H9 (cell line): ENCODE results near the gene SNX27. TPM values are rescaled to one million over a fixed set of nuclear protein-coding genes. Genes with fewer than 3 reads are reported as not detected.

Source experiments
- DNase-seq: peaks from one replicate; pipeline ENCODE4 v3.0.0-alpha.2; 2017
- H2AFZ ChIP-seq: one replicate; pipeline ENCODE4 v1.6.1; 2013; ENCODE audit warnings: mild to moderate bottlenecking, low read length, control low read depth, moderate library complexity
- H2AK5ac ChIP-seq: 2 replicates; pipeline ENCODE4 v1.6.1; 2013; ENCODE audit warnings: low read length, control low read depth, mixed read lengths; ENCODE audit not compliant: insufficient read length
- H2BK120ac ChIP-seq: one replicate; pipeline ENCODE4 v1.6.1; 2013; ENCODE audit warnings: low read depth, mild to moderate bottlenecking, low read length, control low read depth, inconsistent platforms; ENCODE audit not compliant: poor library complexity, severe bottlenecking
- H2BK12ac ChIP-seq: 2 replicates; pipeline ENCODE4 v1.6.1; 2013; ENCODE audit warnings: low read length, control low read depth, mixed read lengths, low read depth; ENCODE audit not compliant: insufficient read length
- H2BK15ac ChIP-seq: 2 replicates; pipeline ENCODE4 v1.6.1; 2013; ENCODE audit warnings: low read depth, low read length, control low read depth
- H2BK20ac ChIP-seq: one replicate; pipeline ENCODE4 v1.6.1; 2013; ENCODE audit warnings: low read depth, mild to moderate bottlenecking, low read length, control low read depth, inconsistent platforms; ENCODE audit not compliant: poor library complexity, severe bottlenecking
- H2BK5ac ChIP-seq: 2 replicates; pipeline ENCODE4 v1.6.1; 2013; ENCODE audit warnings: low read length, control low read depth, mixed read lengths; ENCODE audit not compliant: insufficient read length
- H3K14ac ChIP-seq: 2 replicates; pipeline ENCODE4 v1.6.1; 2013; ENCODE audit warnings: low read length, control low read depth; ENCODE audit not compliant: insufficient read depth
- H3K18ac ChIP-seq: 2 replicates; pipeline ENCODE4 v1.6.1; 2013; ENCODE audit warnings: low read depth, mild to moderate bottlenecking, mixed read lengths, low read length, control low read depth; ENCODE audit not compliant: insufficient read length
- H3K23ac ChIP-seq: 2 replicates; pipeline ENCODE4 v1.6.1; 2013; ENCODE audit warnings: low read length, control low read depth, mixed read lengths, low read depth; ENCODE audit not compliant: insufficient read length
- H3K23me2 ChIP-seq: 2 replicates; pipeline ENCODE4 v1.6.1; 2013; ENCODE audit warnings: low read depth, mild to moderate bottlenecking, mixed read lengths, low read length, control low read depth; ENCODE audit not compliant: insufficient read length, poor library complexity, severe bottlenecking
- H3K27ac ChIP-seq: 2 replicates; pipeline ENCODE4 v1.5.1; 2013; ENCODE audit warnings: low read length, control low read depth, mixed read lengths, low read depth; ENCODE audit not compliant: insufficient read length
- H3K27me3 ChIP-seq: 2 replicates; pipeline ENCODE4 v1.6.1; 2013; ENCODE audit warnings: low read length, control low read depth, inconsistent platforms; ENCODE audit not compliant: insufficient read depth
- H3K4ac ChIP-seq: 2 replicates; pipeline ENCODE4 v1.6.1; 2013; ENCODE audit warnings: low read depth, mild to moderate bottlenecking, control low read depth, inconsistent platforms, low read length, moderate library complexity
- H3K4me1 ChIP-seq: 2 replicates; pipeline ENCODE4 v1.6.1; 2013; ENCODE audit warnings: low read length, control low read depth, inconsistent platforms; ENCODE audit not compliant: insufficient read depth
- H3K4me2 ChIP-seq: 2 replicates; pipeline ENCODE4 v1.6.1; 2013; ENCODE audit warnings: low read length, control low read depth, mixed read lengths; ENCODE audit not compliant: insufficient read length, insufficient read depth
- H3K56ac ChIP-seq: 2 replicates; pipeline ENCODE4 v1.6.1; 2013; ENCODE audit warnings: low read depth, mild to moderate bottlenecking, mixed read lengths, low read length, control low read depth; ENCODE audit not compliant: insufficient read length
- H3K79me1 ChIP-seq: 2 replicates; pipeline ENCODE4 v1.6.1; 2013; ENCODE audit warnings: low read depth, mild to moderate bottlenecking, moderate library complexity, low read length, control low read depth, inconsistent platforms; ENCODE audit not compliant: insufficient read depth, poor library complexity, severe bottlenecking
- H3K79me2 ChIP-seq: 2 replicates; pipeline ENCODE4 v1.6.1; 2013; ENCODE audit warnings: low read length, control low read depth, inconsistent platforms; ENCODE audit not compliant: insufficient read depth
- H3K9ac ChIP-seq: 2 replicates; pipeline ENCODE4 v1.6.1; 2013; ENCODE audit warnings: low read length, control low read depth, mixed read lengths; ENCODE audit not compliant: insufficient read length; ENCODE audit errors: extremely low read depth
- H3K9me3 ChIP-seq: one replicate; pipeline ENCODE4 v1.6.1; 2013; ENCODE audit warnings: low read depth, low read length, inconsistent platforms; ENCODE audit not compliant: control insufficient read depth
- H3T11ph ChIP-seq: one replicate; pipeline ENCODE4 v1.6.1; 2013; ENCODE audit warnings: mild to moderate bottlenecking, low read length, control low read depth, inconsistent platforms
- H4K20me1 ChIP-seq: one replicate; pipeline ENCODE4 v1.6.1; 2013; ENCODE audit not compliant: control insufficient read depth, insufficient read length, insufficient read depth
- H4K5ac ChIP-seq: 2 replicates; pipeline ENCODE4 v1.6.1; 2013; ENCODE audit warnings: low read depth, mild to moderate bottlenecking, mixed read lengths, low read length, control low read depth; ENCODE audit not compliant: insufficient read length
- H4K8ac ChIP-seq: replicated peaks from 2 replicates; pipeline ENCODE4 v1.6.1; 2013; ENCODE audit warnings: low read length, control low read depth, mixed read lengths, low read depth; ENCODE audit not compliant: insufficient read length
- H4K91ac ChIP-seq: 2 replicates; pipeline ENCODE4 v1.6.1; 2013; ENCODE audit warnings: low read depth, mild to moderate bottlenecking, moderate library complexity, mixed read lengths, low read length, control low read depth; ENCODE audit not compliant: insufficient read length
- H3K27ac Mint-ChIP-seq, 3 experiments: 2 replicates in 2 of 3; 3 replicates in 1 of 3; pipeline ENCODE4 v1.8.0; 2020 to 2021; ENCODE audit warnings: mixed read lengths in 3 of 3, mild to moderate bottlenecking in 1 of 3, moderate library complexity in 1 of 3
- H3K27me3 Mint-ChIP-seq: 2 replicates; pipeline ENCODE4 v1.8.0; 2021; ENCODE audit warnings: low read depth, mild to moderate bottlenecking, moderate library complexity, mixed read lengths
- H3K36me3 Mint-ChIP-seq, 3 experiments: 2 replicates in 2 of 3; 3 replicates in 1 of 3; pipeline ENCODE4 v1.8.0; 2020 to 2021; ENCODE audit warnings: low read depth in 3 of 3, mixed read lengths in 3 of 3; ENCODE audit not compliant: insufficient read depth in 1 of 3
- H3K4me1 Mint-ChIP-seq, 2 experiments: 2 replicates each; pipeline ENCODE4 v1.8.0; 2020; ENCODE audit warnings: mixed read lengths in 2 of 2
- H3K4me3 Mint-ChIP-seq, 2 experiments: 2 replicates in 1 of 2; 3 replicates in 1 of 2; pipeline ENCODE4 v1.8.0; 2020 to 2021; ENCODE audit warnings: mild to moderate bottlenecking in 2 of 2, mixed read lengths in 2 of 2, moderate library complexity in 1 of 2
- H3K9me3 Mint-ChIP-seq, 2 experiments: 2 replicates in 1 of 2; 3 replicates in 1 of 2; pipeline ENCODE4 v1.8.0; 2020; ENCODE audit warnings: mild to moderate bottlenecking in 2 of 2, mixed read lengths in 2 of 2, moderate library complexity in 1 of 2
- CTCF ChIP-seq: fragments of 200-600 bp; sonication (generic); conservative IDR thresholded peaks from 3 replicates; pipeline ENCODE4 v1.8.0; 2021; ENCODE audit warnings: antibody characterized with exemption, mild to moderate bottlenecking
- WGBS: extraction: QIAGEN DNeasy Blood & Tissue Kit; methylation state at CpG from one replicate; pipeline ENCODE4 v1.1.7; 2013; ENCODE audit warnings: missing lambda C conversion rate, low lambda C conversion rate, mixed read lengths; ENCODE audit not compliant: insufficient read length; ENCODE audit errors: extremely low coverage; 5-methylcytosine and 5-hydroxymethylcytosine counted together
- total RNA-seq: library from RNA; stranded (reverse); gene quantifications from 2 replicates; pipeline ENCODE4 v1.2.1, GENCODE V29; 2021

The SNX27 gene
- total RNA-seq, 1 experiment from 2014 or later: 48.9 TPM

- no peak overlapping the region for H3K27ac ChIP-seq
Observed at GRCh38 chr1:151638074-151638775, 26.4 kb downstream of the SNX27 start.

More at GRCh38 chr1:151638074-151638775, 26.4 kb downstream of the SNX27 start:
- Histone ChIP-seq H3K18ac (no peak overlapping the region), H2AFZ (no peak overlapping the region), H4K91ac (no peak overlapping the region), H3K4me2 (no peak overlapping the region), H4K5ac (no peak overlapping the region), H3K4me1 (no peaks in the 10 kb centered on the region), H3K9ac (no peak overlapping the region), H3K9me3 (no peaks in the 10 kb centered on the region), H2BK12ac (no peak overlapping the region), H3K56ac (no peak overlapping the region), H2BK15ac (no peak overlapping the region), H3T11ph (no peak overlapping the region), H3K79me2 (no peaks in the 10 kb centered on the region; the same call in 1 of the 2 replicates), H3K79me1 (peaks cover 2% of the 10 kb centered on the region), H3K23me2 (no peaks in the 10 kb centered on the region), H3K4ac (no peak overlapping the region), H3K14ac (no peak overlapping the region), H4K20me1 (no peaks in the 10 kb centered on the region), H3K27me3 (no peaks in the 10 kb centered on the region), H2BK20ac (no peak overlapping the region), H3K23ac (no peak overlapping the region), H2BK5ac (no peak overlapping the region), H2AK5ac (no peak overlapping the region), H4K8ac (no peak overlapping the region), H2BK120ac (no peak overlapping the region)
- peaks cover 6 to 8% (median 7%) of the 10 kb centered on the region in 3 experiments; a peak in 6 of 7 replicates for H3K36me3 Mint-ChIP-seq
- H3K9me3 Mint-ChIP-seq: no peaks in the 10 kb centered on the region
- WGBS: no CpG with 5 or more reads among the region's 2 CpGs
- no peak for DNase-seq
- no peak for TF ChIP-seq CTCF
- H3K4me1 Mint-ChIP-seq: peaks cover 12 to 13% of the 10 kb centered on the region in 2 experiments; a peak in 3 of 4 replicates
- no peak overlapping the region for H3K4me3 Mint-ChIP-seq
- no peak overlapping the region; a peak in 1 of 7 replicates for H3K27ac Mint-ChIP-seq
- H3K27me3 Mint-ChIP-seq: no peaks in the 10 kb centered on the region
